Right atrium auricular region (tissue), 2 donors: ENCODE results near the gene ETV6. TPM values are rescaled to one million over a fixed set of nuclear protein-coding genes. Genes with fewer than 3 reads are reported as not detected.
A peak's percentile ranks its signal among the peaks of the same experiment; 100 is the strongest.

Experiments
- DNase-seq: peaks from one replicate; pipeline ENCODE4 v3.0.0-alpha.2; 2019; ENCODE audit warnings: low spot score
- H3K27ac ChIP-seq, 2 donors: fragments of 200-600 bp; sonication (generic); 1 replicate in 1 of 2; 2 replicates in 1 of 2; pipeline ENCODE4 v1.5.1; 2016 to 2019
- H3K27me3 ChIP-seq, 2 donors: fragments of 200-600 bp; sonication (generic); one replicate each; pipeline versions ENCODE4 v1.5.1 to v1.6.0; 2017 to 2019
- H3K36me3 ChIP-seq: fragments of 200-600 bp; sonication (generic); one replicate; pipeline ENCODE4 v1.5.1; 2016
- H3K4me1 ChIP-seq, 2 donors: fragments of 200-600 bp; sonication (generic); one replicate each; pipeline versions ENCODE4 v1.5.1 to v1.6.0; 2017 to 2019
- H3K4me3 ChIP-seq, 2 donors: fragments of 200-600 bp; sonication (generic); 1 replicate in 1 of 2; 2 replicates in 1 of 2; pipeline ENCODE4 v1.5.1; 2017 to 2019; ENCODE audit warnings: mild to moderate bottlenecking in 1 of 2, moderate library complexity in 1 of 2
- H3K9me3 ChIP-seq, 2 donors: fragments of 200-600 bp; sonication (generic); one replicate each; pipeline ENCODE4 v1.5.1; 2019
- CTCF ChIP-seq, 2 donors: fragments of 200-600 bp; sonication (generic); IDR thresholded peaks; one replicate each; pipeline ENCODE4 v1.5.1; 2019; ENCODE audit warnings: antibody characterized with exemption in 2 of 2
- total RNA-seq, 2 donors: library from RNA; depleted of rRNA; stranded (reverse); fragments of >200 nt; gene quantifications; one replicate each; pipeline ENCODE4 v1.1.0, GENCODE V29; 2016

ETV6 gene
- total RNA-seq, 2 donors from 2014 or later: 6.7 TPM

GRCh38 chr12:11752403-11753149 is 103.1 kb downstream of the ETV6 start:
- no peaks in the 10 kb centered on the region for H3K36me3 ChIP-seq
- no peaks in the 10 kb centered on the region for H3K27me3 ChIP-seq
- H3K4me3 ChIP-seq: no peak overlapping the region
- peak overlapping the region; percentile 50 to 79 for H3K27ac ChIP-seq
- no peak for TF ChIP-seq CTCF (IDR thresholded peaks at IDR 0.05)
- no peaks in the 10 kb centered on the region for H3K9me3 ChIP-seq
- DNase-seq: no peak
- peaks cover 0 to 47% of the 10 kb centered on the region in 2 donors for H3K4me1 ChIP-seq

GRCh38 chr12:11753150-11753499 is 103.7 kb downstream of the ETV6 start:
- H3K27me3 ChIP-seq: no peaks in the 10 kb centered on the region
- H3K4me3 ChIP-seq: no peak overlapping the region
- H3K4me1 ChIP-seq: peaks cover 0 to 53% of the 10 kb centered on the region in 2 donors
- DNase-seq: no peak
- no peaks in the 10 kb centered on the region for H3K36me3 ChIP-seq
- no peak for TF ChIP-seq CTCF (IDR thresholded peaks at IDR 0.05)
- no peaks in the 10 kb centered on the region for H3K9me3 ChIP-seq
- H3K27ac ChIP-seq: peak overlapping the region; percentile 50 to 79

GRCh38 chr12:11753826-11754225 is 104.4 kb downstream of the ETV6 start:
- Histone ChIP-seq H3K4me1 (peaks cover 0 to 60% of the 10 kb centered on the region in 2 donors), H3K4me3 (no peak overlapping the region), H3K27ac (peak overlapping the region; percentile 50 to 79), H3K36me3 (no peaks in the 10 kb centered on the region), H3K9me3 (no peaks in the 10 kb centered on the region), H3K27me3 (no peaks in the 10 kb centered on the region)
- DNase-seq: no peak
- no peak for TF ChIP-seq CTCF (IDR thresholded peaks at IDR 0.05)

- H3K27me3 ChIP-seq: no peaks in the 10 kb centered on the region
- H3K36me3 ChIP-seq: no peaks in the 10 kb centered on the region
- H3K9me3 ChIP-seq: no peaks in the 10 kb centered on the region
- peak overlapping the region; percentile 50 to 79 for H3K27ac ChIP-seq
- no peak for DNase-seq
- no peak overlapping the region for H3K4me3 ChIP-seq
- TF ChIP-seq CTCF (IDR thresholded peaks at IDR 0.05): no peak
- peaks cover 0 to 64% of the 10 kb centered on the region in 2 donors for H3K4me1 ChIP-seq
Measured at GRCh38 chr12:11754256-11754655, 104.8 kb downstream of the ETV6 start.

- DNase-seq: no peak
- Histone ChIP-seq H3K4me1 (peaks cover 0 to 69% of the 10 kb centered on the region in 2 donors), H3K4me3 (no peak overlapping the region), H3K27me3 (no peaks in the 10 kb centered on the region), H3K36me3 (no peaks in the 10 kb centered on the region), H3K27ac (peak overlapping the region; percentile 72 to 79), H3K9me3 (no peaks in the 10 kb centered on the region)
- no peak for TF ChIP-seq CTCF (IDR thresholded peaks at IDR 0.05)
Measured at GRCh38 chr12:11755302-11755930, 105.9 kb downstream of the ETV6 start.
